ENCODE results near the gene VCAN. TPM values are rescaled to one million over a fixed set of nuclear protein-coding genes. Genes with fewer than 3 reads are reported as not detected.

Gene VCAN
- total RNA-seq, 1 donor from 2014 or later: 11.9 TPM

DNA sequence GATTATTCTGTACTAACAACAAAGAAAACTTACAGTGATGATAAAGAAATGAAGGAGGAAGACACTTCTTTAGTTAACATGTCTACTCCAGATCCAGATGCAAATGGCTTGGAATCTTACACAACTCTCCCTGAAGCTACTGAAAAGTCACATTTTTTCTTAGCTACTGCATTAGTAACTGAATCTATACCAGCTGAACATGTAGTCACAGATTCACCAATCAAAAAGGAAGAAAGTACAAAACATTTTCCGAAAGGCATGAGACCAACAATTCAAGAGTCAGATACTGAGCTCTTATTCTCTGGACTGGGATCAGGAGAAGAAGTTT, 67.9 kb downstream of the VCAN start:
- DNase-seq: no peak

DNA sequence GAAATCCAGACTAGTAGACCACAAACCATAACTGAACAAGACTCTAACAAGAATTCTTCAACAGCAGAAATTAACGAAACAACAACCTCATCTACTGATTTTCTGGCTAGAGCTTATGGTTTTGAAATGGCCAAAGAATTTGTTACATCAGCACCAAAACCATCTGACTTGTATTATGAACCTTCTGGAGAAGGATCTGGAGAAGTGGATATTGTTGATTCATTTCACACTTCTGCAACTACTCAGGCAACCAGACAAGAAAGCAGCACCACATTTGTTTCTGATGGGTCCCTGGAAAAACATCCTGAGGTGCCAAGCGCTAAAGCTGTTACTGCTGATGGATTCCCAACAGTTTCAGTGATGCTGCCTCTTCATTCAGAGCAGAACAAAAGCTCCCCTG, 68.6 kb downstream of the VCAN start:
- DNase-seq: no peak

DNA sequence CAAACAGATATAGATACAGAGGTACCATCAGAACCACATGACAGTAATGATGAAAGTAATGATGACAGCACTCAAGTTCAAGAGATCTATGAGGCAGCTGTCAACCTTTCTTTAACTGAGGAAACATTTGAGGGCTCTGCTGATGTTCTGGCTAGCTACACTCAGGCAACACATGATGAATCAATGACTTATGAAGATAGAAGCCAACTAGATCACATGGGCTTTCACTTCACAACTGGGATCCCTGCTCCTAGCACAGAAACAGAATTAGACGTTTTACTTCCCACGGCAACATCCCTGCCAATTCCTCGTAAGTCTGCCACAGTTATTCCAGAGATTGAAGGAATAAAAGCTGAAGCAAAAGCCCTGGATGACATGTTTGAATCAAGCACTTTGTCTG, 69.2 kb downstream of the VCAN start:
- DNase-seq: no peak

DNA sequence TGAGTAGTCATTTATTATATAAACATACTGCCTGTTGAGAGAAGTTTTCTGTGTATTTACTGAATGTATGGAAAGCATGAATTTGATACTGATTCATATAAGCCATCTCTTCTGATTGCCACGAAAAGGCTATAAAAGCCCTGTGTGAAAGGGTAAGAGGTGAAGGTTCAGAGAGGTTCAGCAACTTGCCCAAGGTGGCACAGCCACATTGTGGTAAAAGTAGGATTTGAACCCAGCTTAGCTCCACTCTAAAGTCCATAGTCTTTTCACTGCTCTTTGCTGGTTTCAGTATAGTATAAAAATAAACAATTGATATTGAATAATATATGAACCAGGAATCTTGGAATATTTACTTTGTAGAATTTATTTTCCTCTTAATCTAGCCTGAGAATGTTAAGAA, 71.3 kb downstream of the VCAN start:
- no peak for DNase-seq

DNA sequence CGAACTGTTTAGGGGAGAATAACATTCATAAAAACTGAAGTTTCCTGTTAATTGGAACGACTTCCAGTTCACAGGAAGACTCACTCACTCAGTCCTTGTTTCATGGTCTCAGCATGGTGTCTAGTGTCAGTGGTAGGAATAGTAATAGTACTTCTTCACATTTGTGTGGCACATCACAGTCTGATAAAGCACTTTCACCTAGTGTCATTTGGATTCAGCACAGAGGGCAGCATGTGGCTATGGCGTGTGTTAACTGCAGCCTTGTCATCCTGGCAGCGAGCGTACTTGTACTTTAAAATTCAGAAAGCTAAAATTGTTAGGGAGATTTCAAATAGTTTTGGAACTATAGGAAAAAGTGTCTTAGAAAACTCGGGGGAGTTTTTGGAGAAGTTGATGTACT, 72.4 kb downstream of the VCAN start:
- no peak for DNase-seq

DNA sequence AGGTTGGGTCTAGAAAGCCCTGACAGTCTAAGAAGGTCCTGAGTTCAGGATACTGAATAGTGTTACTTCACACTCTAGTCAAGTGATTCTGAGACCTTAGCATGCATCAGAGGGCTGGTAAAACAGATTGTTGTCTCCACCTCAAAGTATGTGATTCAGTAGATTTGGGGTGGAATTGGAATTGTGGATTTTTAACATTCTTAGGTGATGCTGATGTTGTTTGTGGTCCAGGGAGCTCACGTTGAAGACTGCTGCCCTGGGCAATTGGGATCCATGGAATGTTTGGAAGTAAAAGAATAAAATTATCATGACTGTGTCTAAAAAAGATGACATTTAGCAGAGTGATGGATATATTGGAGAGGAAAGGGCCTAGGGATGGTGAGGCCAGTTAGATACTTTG, 75.6 kb downstream of the VCAN start:
- DNase-seq: no peak

DNA sequence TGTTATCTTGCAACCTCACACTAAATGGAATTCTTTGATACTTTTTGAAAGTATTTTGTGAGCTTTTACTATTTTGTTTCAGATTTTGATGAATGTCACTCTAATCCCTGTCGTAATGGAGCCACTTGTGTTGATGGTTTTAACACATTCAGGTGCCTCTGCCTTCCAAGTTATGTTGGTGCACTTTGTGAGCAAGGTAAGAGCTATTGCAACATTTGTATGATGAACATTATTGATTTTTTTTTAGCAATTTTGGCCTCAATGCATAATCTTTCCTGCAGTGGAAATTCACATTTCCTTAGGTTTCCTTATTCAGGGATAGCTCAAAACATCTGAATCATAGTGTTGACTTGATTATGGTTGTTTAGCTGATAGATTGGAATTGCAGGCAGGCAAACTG, 76.3 kb downstream of the VCAN start:
- DNase-seq: no peak

DNA sequence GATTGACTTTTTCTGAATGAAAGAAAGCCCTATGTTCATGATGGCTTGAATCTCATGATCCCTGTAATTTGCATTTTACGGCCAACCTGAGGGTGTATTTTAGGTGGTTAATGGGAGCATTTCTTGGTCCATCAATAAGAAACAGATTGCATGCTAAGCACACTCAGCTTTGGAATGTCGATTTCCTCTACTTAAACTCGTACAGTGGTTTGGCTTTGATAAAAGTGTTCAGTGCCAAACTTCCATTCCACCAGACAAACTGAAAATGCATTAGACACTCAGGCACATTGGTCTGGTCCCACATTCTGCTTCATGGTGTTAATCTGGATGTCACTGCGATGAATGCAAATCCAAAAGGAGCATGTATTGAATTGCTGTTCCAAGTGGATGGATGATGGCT, 77.0 kb downstream of the VCAN start:
- no peak for DNase-seq

DNA sequence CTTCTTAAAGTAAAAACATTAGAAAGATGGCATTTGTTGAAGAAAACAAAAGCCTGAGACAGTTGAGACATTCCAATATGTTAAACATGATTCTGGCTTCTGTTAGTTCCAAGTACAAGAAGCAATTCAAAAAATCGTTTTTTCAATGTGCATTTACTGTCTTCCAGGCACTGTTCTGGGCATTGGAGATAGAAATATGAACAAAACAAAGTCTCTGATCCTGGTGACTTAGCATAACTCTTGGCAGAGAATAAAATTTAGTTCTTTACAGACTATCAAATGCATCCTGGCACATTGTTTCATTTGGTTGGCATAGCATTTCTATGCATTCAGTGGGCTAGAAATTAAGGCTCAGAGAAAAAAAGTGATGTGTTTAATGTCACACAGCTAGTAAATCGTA, 77.5 kb downstream of the VCAN start:
- DNase-seq: no peak

DNA sequence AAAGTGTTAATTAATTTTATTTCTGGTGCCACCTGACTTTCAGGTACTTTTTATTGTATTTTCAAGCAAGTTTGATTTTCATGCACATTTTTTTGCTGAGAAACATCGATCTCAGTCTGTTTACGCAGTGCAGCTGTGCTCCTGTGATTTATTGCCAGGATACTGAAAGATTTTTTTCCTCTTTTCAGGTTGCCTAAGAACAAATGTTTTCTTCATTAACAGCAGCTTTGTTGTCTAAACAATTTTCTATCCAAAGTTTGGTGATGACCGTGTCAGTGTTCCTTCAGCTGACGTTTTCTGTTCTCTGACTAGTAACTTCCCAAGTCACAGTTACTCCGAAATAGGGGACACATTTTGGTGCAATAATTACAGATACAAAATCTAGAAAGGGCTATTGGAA, 78.1 kb downstream of the VCAN start:
- no peak for DNase-seq

DNA sequence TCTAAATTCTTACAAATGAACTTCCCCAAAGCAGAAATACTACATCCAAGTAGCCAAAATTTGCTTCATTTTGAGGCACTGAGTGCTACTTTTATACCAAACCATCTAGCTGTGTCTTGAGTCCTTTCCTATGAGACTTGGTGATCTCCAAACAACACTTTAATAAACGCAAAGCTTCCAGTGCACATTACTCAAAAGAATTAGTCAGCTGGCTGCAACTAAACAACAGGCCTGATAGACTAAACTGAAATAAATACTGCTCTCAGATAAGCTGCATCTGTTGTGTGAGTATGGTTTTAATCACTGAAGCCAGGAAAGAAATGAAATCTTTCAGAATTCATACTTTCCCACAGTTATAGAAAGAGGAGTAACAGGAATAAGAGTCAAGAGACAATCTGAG, 80.3 kb downstream of the VCAN start:
- DNase-seq: no peak

DNA sequence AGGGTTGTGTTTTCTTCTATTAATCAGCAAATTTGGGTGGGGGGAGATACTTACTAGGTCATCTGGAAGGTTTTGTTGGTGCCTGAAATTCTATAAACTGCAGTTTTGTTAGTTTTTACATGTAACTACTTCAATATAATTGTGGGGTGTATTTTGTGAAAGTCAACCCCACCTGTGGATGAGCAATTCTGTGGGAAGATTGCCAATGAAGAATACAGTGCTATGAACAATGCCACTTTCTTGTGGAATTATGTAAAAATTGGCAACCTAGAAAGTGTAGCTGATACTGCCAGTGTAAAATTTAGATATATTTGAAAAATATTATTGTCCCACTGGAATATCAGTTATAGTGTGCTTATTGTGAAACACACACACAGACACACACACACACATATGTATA, 80.7 kb downstream of the VCAN start:
- peak; percentile 6 for DNase-seq

DNA sequence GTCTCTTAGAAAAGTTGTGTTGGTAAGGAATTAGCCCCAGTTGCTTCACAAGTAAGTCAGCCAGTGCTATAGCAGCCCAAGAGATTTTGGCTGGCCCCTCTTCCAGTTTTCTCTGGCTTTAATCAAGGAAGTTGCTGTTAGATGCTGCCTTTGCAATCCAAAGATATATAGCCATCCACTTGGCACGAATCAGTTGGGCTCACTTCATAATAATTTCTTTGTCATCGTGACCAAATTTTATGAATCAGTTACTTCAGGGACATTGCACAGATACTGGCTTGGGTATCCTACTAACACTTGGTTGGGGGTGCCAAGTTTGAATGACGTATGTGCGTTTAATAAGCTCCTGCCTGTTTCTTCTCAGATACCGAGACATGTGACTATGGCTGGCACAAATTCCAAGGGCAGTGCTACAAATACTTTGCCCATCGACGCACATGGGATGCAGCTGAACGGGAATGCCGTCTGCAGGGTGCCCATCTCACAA, 81.5 kb downstream of the VCAN start:
- no peak for DNase-seq

DNA sequence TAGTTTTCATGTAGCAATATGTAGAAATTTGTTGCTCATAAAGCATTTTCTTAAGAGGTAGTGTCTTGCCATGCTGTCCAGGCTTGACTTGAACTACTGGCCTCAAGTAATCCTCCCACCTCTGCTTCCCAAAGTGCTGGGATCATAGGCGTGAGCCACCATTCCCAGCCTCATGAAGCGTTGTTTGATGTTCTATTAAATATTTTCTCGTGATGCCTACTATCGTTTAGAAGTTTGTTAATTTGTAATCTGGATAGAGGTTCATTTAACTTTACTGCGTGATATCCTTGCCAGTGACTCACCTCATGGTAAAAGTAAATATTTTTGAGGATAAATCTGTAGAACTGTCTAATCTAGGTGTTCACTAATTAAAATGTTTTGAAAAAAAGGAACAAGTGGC, 82.6 kb downstream of the VCAN start:
- DNase-seq: no peak

DNA sequence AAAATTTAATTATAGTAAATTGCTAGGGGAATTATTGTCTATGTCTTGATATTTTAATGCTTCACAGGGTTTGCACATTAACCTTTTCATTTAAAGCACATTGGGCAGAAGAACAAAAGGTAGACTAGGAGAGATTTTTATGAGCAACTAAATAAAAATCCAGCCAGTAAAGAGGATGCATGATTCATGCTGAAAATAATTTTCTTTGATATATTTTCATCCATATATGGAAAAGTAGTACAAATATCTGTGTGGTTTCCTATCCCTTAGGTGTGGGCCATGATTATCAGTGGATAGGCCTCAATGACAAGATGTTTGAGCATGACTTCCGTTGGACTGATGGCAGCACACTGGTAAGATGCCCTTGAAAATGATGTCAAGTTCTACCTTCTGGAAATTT, 83.1 kb downstream of the VCAN start:
- DNase-seq: peak; percentile 12

DNA sequence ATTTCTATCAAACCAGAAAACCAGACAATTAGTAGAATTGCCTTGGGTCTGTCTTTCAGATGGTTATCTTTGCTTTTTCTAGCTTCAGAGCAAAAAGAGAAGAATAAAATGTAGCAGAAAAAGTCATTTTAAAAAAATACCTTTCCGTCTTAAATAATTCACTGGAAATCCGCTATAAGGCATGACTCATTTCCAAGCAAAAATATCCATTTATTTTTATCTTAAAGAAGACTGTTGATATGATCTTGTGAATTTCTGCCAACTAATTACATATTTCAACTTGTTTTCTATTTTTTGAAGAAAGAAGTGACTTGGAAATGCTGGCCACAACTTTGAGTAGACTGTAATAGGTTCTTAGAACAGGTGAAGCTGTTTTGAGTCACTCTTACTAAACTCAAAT, 83.7 kb downstream of the VCAN start:
- peak; percentile 27 for DNase-seq

DNA sequence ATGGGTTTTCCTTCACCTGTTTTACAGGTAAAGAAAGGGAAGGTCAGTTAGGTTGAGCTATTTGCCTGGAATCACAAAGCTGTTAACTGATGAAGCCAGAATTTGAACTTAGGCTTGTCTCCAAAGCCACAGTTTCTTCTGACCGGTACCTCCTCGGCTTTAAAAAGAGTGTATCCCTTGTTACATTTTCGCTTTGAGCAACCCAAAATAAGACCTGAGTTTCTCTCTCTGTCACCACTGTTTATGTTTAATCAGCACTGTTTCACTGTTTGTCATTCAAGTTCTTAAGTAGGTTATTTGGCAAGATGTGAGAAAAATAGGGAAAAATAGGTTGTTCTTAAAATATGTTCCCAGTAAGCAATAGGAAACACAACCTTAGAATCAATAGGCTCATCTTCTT, 84.6 kb downstream of the VCAN start:
- no peak for DNase-seq

DNA sequence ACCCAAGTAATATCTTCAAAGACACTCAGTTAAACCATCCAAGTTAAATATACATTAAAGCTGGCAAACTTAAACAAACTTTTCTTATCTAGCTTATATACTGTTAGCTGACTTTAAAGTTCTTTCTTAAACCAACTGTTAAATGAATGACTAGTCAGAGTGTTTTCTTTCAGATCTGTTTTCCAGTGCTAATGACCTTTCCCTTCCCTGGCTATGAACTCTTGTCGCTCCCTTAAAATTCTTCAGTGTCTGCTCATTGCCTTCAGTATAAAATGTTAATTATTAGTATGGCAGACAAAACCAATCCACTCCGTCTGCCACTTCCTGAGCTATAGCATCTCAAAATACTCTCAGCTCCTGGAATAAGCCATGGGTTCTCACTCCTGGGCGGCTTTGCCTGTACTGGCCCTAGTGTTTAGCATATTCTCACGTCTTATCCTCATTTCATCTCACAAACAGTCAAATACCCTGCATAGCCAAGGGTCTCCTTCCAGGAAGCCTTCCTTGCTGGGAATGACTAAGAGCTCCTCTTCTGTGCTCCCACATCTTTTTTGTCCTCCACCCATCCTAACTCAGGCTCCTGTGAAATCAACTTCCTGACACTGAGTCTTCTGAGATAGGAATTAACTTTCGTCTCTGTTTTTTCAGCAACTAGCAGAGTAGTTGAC, 87.7 kb downstream of the VCAN start:
- no peak for DNase-seq

DNA sequence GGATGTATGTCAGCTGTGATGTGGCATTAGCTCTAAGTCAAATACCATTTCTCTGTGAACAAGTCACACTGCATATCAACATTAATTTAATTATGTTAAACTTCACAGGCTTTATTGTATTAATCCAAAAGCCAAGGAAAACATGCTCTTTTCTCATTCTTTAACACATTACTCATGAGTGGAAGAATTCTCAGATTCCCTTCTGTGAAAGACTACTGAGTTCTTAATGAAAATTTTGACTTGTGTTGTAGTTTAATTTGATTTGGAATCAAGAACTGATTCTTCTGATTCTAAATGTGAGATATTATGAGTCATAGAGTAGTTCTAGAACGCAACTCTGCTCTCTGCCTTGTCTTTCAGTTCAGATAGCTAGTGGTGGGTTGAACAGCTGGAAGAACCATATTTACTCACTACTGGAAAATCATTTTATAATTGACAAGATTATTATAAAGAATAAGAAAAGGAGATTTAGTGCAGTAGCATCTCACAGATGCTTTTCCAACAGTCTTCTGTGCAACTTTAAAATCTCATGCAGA, 90.6 kb downstream of the VCAN start:
- no peak for DNase-seq

DNA sequence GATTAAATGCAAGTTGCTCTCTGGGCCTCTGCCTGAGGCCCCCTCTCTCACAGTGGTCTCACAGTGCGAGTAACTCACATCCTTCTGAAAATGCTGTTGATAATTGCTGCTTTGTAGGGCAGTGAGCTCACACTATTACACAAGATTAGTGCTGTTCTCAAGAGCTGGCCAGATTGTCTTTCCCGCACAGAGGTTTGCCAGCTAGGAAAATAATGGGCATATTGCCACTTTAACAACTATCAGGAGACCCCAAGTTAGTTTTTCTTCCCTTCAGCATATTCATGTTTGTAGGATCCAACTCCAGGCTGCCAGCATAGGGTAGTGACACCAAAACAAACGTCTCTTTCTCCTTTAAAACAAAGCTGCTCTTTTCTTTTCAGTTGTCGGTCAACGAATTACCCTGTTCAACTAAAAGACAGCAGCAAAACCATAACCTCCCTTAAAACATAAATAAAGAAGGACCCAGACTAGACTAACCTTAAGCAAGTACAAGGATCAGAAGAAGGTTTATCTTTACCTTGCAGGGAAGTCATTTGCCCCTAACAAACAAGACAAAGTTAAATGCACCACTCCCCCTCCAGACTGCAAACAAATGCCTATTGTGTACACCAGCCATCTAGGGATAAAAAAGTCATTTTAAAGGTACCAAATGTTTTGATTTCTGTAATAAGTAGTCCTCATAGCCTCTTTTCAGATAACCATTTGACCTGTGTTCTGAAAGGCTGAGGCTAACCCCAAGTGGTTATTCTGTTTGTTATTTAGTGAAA, 91.4 kb downstream of the VCAN start:
- no peak for DNase-seq

DNA sequence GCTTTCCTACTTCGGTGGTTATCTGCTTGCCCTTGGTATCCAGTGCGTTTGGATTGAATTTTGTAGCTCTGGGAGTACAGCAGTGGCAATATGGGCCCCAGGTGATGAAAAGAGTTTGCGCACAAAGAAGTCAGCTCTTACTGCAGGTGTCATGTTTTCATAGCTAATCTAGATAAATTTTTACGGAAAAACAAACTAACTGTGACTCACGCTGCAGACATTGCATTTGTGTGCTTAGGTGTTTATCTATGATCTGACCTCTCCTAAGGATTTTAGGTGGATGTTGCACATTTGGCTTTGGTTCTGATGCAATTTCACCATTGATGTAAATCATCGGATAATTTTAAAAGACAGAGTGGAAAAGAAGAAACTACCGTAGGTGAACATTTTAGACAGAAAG, 92.1 kb downstream of the VCAN start:
- DNase-seq: no peak

DNA sequence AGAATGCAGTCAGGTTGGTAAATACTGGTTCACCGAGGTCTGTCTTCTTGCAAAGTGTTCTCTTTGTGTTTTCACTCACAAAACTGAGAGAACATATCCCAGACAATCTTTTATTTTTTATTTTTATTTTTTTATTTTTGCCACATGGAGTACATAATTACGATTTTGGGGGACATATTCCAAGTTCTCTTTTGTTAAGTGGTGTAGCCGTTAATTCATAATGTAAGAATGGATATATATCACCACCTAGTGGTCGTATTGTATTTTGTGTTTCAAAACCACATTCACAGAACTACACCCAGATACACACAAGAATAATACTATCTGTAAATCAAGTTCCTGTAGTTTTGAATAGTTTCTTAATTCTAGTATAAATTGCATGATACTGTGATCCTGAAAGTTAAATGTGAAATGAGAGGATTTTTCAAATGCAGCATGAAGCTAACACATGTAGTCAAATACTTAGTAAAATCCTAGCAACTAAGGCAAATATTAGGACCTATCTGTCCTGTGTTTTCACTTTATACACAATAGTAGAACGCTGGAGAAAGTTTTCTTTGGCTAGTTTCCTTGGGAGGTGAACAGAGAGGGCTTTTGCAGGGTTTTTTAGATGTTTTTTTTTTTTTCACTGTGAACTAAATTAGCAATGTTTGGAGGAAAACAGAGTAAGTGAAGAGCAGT, 92.7 kb downstream of the VCAN start:
- peak; percentile 71 for DNase-seq

DNA sequence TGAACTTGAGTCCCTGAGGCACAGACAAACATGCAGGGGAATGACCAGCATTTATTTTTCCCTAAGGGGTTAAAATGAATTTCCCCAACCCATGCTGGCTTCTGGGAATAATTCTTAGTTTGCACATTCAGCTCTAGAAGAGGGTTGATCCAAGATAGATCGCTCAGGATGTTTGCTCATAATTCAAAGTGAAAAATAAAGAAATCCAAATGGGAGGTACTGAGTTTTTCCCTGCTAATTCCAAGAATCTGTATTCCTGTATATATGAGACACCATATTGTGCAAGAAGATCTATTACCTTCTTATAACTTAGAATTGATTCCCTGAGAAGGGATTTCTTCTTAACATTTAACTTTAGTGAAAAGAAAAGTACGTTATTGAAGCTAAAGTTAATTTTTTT, 96.2 kb downstream of the VCAN start:
- no peak for DNase-seq

DNA sequence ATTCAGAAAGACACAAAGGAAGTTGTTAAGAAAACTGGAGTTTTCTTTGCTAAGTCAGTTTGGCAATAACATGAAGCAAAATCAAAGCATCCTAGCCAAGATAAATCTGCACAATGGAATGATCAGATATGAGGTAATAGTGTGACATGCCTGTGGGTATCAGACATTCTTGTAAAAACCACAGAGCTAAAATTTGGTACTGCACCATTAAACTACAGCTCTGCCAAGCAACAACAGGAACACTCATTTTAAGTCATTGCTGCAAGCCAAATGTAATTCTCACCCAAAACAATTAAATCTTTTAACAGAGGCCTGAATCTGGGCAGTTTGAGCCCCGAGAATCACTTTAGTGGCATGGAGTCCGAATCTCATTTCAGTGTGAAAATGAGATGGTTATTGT, 96.6 kb downstream of the VCAN start:
- peak; percentile 25 for DNase-seq

All from dermis blood vessel endothelial cell (primary cell).